Activated T-helper 1 cell treated with anti-CD3 and anti-CD28 coated beads, Interleukin-2, amount 50 U/mL, for 16 hours (primary cell): ENCODE data around the gene FAM13A.

Experiments
- DNase-seq, 2 donors: peaks; one replicate each; pipeline ENCODE4 v3.0.0-alpha.2; 2020; ENCODE audit warnings: low read depth in 1 of 2, low spot score in 1 of 2

FAM13A gene

GRCh38 chr4:88818631-88819470, 238.1 kb downstream of the FAM13A start:
- peak; percentile 5 to 6 for DNase-seq

- DNase-seq, result no peak
Measured at GRCh38 chr4:88817740-88818139, 239.2 kb downstream of the FAM13A start.

GRCh38 chr4:88816360-88816759, 240.6 kb downstream of the FAM13A start:
- DNase-seq, result no peak

- DNase-seq, result no peak
Measured at GRCh38 chr4:88814043-88814617, 242.9 kb downstream of the FAM13A start.

- DNase-seq, result no peak
Measured at GRCh38 chr4:88813013-88813412, 244.0 kb downstream of the FAM13A start.

GRCh38 chr4:88812420-88812819, 244.6 kb downstream of the FAM13A start:
- no peak for DNase-seq

- no peak for DNase-seq
Measured at GRCh38 chr4:88811904-88812303, 245.1 kb downstream of the FAM13A start.

- no peak for DNase-seq
Measured at GRCh38 chr4:88810325-88810724, 246.7 kb downstream of the FAM13A start.

- DNase-seq, result no peak
Measured at GRCh38 chr4:88809576-88810219, 247.3 kb downstream of the FAM13A start.

- no peak for DNase-seq
Measured at GRCh38 chr4:88809101-88809500, 247.9 kb downstream of the FAM13A start.

GRCh38 chr4:88807499-88807898, 249.5 kb downstream of the FAM13A start:
- DNase-seq, result no peak

- DNase-seq, result no peak
Measured at GRCh38 chr4:88804234-88804633, 252.8 kb downstream of the FAM13A start.

- no peak for DNase-seq
Measured at GRCh38 chr4:88803600-88804096, 253.3 kb downstream of the FAM13A start.

GRCh38 chr4:88802585-88803286, 254.2 kb downstream of the FAM13A start:
- DNase-seq, result no peak

- DNase-seq, result no peak
Measured at GRCh38 chr4:88802138-88802537, 254.8 kb downstream of the FAM13A start.

GRCh38 chr4:88799900-88800299, 257.1 kb downstream of the FAM13A start:
- DNase-seq, result no peak

GRCh38 chr4:88797725-88798124, 259.3 kb downstream of the FAM13A start:
- no peak for DNase-seq

- DNase-seq, result no peak
Measured at GRCh38 chr4:88796545-88796944, 260.4 kb downstream of the FAM13A start.

- DNase-seq, result no peak
Measured at GRCh38 chr4:88794952-88795351, 262.0 kb downstream of the FAM13A start.

- DNase-seq, result no peak
Measured at GRCh38 chr4:88794087-88794690, 262.8 kb downstream of the FAM13A start.

- DNase-seq, result no peak
Measured at GRCh38 chr4:88793475-88793874, 263.5 kb downstream of the FAM13A start.
